PC-3 (cell line): ENCODE results near the gene KREMEN2. TPM values are rescaled to one million over a fixed set of nuclear protein-coding genes. Genes with fewer than 3 reads are reported as not detected.

Experiments
- ATAC-seq: fragments of 200-7000 bp; cut with Tn5 transposase; 2 replicates; pipeline ENCODE4 v1.9.1; 2020; ENCODE audit warnings: mild to moderate bottlenecking, moderate library complexity
- BruUV-seq: library from RNA; stranded (reverse); fragments of 400-500 nt; replicated peaks from 2 replicates; lab custom pipeline; 2021; lab: Mats Ljungman, UMichigan
- CTCF ChIA-PET: fragments of 300-600 bp; sonication (Branson Sonifier 250); formaldehyde crosslinking; loops from one replicate; lab custom pipeline; 2022; ENCODE audit warnings: antibody characterized with exemption; lab: Charles Lee
- POLR2A ChIA-PET: fragments of 300-600 bp; sonication (Branson Sonifier 250); formaldehyde crosslinking; loops from one replicate; lab custom pipeline; 2022; ENCODE audit warnings: antibody characterized with exemption; ENCODE audit not compliant: unreplicated experiment; lab: Charles Lee
- DNase-seq: peaks from one replicate; pipeline ENCODE4 v3.0.0-alpha.2; 2015
- H2AFZ ChIP-seq: fragments of 300-600 bp; sonication (generic); 2 replicates; pipeline ENCODE4 v1.6.0; 2016; ENCODE audit warnings: antibody characterized with exemption, low read length
- H3F3A ChIP-seq: fragments of 300-600 bp; sonication (generic); one replicate; pipeline ENCODE4 v1.6.0; 2017; ENCODE audit warnings: antibody characterized with exemption, low read length, control low read depth, mild to moderate bottlenecking; ENCODE audit not compliant: unreplicated experiment
- H3K27ac ChIP-seq: fragments of 300-600 bp; sonication (generic); 2 replicates; pipeline ENCODE4 v1.5.1; 2016; ENCODE audit warnings: mild to moderate bottlenecking, low read length
- H3K27me3 ChIP-seq: fragments of 300-600 bp; sonication (generic); 2 replicates; pipeline ENCODE4 v1.6.1; 2016; ENCODE audit warnings: low read length, mixed read lengths
- H3K36me3 ChIP-seq: fragments of 300-600 bp; sonication (generic); 2 replicates; pipeline ENCODE4 v1.6.1; 2016; ENCODE audit warnings: low read depth, mixed run types, low read length, mixed read lengths
- H3K4me1 ChIP-seq: fragments of 300-600 bp; sonication (generic); 2 replicates; pipeline ENCODE4 v1.5.1; 2016; ENCODE audit warnings: low read length; ENCODE audit not compliant: insufficient read depth
- H3K4me2 ChIP-seq: fragments of 300-600 bp; sonication (generic); 2 replicates; pipeline ENCODE4 v1.6.0; 2016; ENCODE audit warnings: low read length
- H3K4me3 ChIP-seq: fragments of 300-600 bp; sonication (generic); 2 replicates; pipeline ENCODE4 v1.5.1; 2016; ENCODE audit warnings: mild to moderate bottlenecking, low read length, mixed read lengths
- H3K79me2 ChIP-seq: fragments of 300-600 bp; sonication (generic); 2 replicates; pipeline ENCODE4 v1.6.1; 2017; ENCODE audit warnings: low read length, mixed read lengths
- H3K9ac ChIP-seq: fragments of 300-600 bp; sonication (generic); 2 replicates; pipeline ENCODE4 v1.6.0; 2016; ENCODE audit warnings: mild to moderate bottlenecking, low read length
- H3K9me2 ChIP-seq: fragments of 300-600 bp; sonication (generic); replicated peaks from 2 replicates; pipeline ENCODE4 v1.6.1; 2016; ENCODE audit warnings: mixed run types, low read length, mixed read lengths
- H3K9me3 ChIP-seq: fragments of 300-600 bp; sonication (generic); 2 replicates; pipeline ENCODE4 v1.6.1; 2016; ENCODE audit warnings: low read length, mixed read lengths
- H4K20me1 ChIP-seq: fragments of 300-600 bp; sonication (generic); 2 replicates; pipeline ENCODE4 v1.6.1; 2016; ENCODE audit warnings: low read length, mixed read lengths
- CTCF ChIP-seq: fragments of 300-600 bp; sonication (generic); conservative IDR thresholded peaks from 2 replicates; pipeline ENCODE4 v1.5.1; 2017; ENCODE audit warnings: antibody characterized with exemption, low read depth, mild to moderate bottlenecking, low read length
- EZH2 ChIP-seq: fragments of 300-600 bp; sonication (generic); IDR thresholded peaks from one replicate; pipeline ENCODE4 v1.6.1; 2017; ENCODE audit warnings: antibody characterized with exemption, mild to moderate bottlenecking, low read length; ENCODE audit not compliant: unreplicated experiment
- EZH2phosphoT487 ChIP-seq: fragments of 300-600 bp; sonication (generic); IDR thresholded peaks from 2 replicates; pipeline ENCODE4 v1.6.1; 2018; ENCODE audit warnings: mild to moderate bottlenecking, antibody characterized with exemption, low read length, borderline replicate concordance
- intact Hi-C: fragments of 100-400 bp; cut with micrococcal nuclease; formaldehyde crosslinking; loops from 2 replicates; pipeline ENCODE4 v1.9.0; 2023
- total RNA-seq: library from RNA; depleted of rRNA; stranded (reverse); fragments of >200 nt; gene quantifications from 2 replicates; pipeline ENCODE4 v1.2.3, GENCODE V29; 2014

KREMEN2 gene
- total RNA-seq, 1 experiment from 2014 or later, result 3.6 TPM

- ATAC-seq, result peak; percentile 66
- no peak overlapping the region for H3K4me3 ChIP-seq
These were observed 38.9 kb upstream of the KREMEN2 start for GRCh38 chr16:2924901-2925755.

DNA sequence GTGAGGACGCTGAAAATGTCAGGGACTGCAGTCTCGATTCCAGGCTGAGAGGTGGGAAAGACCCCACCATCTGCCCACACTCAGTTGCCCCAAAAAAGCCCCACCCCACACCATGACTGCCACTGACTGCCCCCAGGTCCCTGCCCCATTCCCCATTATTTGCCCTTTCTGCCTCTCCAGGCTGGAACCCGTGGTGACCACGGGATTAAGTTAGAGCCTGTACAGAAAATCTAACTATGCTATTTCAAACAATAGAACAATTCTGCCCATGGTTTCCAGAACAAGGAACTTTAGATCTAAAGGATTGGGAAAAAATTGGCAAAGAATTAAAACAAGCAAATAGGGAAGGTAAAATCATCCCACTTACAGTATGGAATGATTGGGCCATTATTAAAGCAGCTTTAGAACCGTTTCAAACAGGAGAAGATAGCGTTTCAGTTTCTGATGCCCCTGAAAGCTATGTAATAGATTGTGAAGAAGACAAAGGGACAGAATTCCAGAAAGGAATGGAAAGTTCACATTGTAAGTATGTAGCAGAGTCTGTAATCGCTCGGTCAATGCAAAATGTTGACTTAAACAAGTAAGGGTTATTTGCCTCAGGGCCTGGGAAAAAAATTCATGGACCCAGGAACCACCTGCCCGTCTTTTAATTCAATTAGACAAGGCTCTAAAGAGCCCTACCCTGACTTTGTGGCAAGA is 38.0 kb upstream of the KREMEN2 start:
- Histone ChIP-seq H3K79me2 (no peaks in the 10 kb centered on the region), H3K27me3 (no peaks in the 10 kb centered on the region), H3K36me3 (no peaks in the 10 kb centered on the region), H3K9ac (no peak overlapping the region), H3K9me2 (no peaks in the 10 kb centered on the region), H4K20me1 (no peaks in the 10 kb centered on the region), H3K9me3 (no peaks in the 10 kb centered on the region), H3K27ac (no peak overlapping the region), H3F3A (no peaks in the 10 kb centered on the region), H2AFZ (no peak overlapping the region), H3K4me3 (no peak overlapping the region; the same call in 1 of the 2 replicates), H3K4me1 (peaks cover 5% of the 10 kb centered on the region; the same call in 1 of the 2 replicates), H3K4me2 (no peak overlapping the region)
- ChIA-PET POLR2A (no interaction called here), CTCF (interaction anchor here (0.6 kb wide), 1 partner anchor 27 kb away, joined by 3 read pairs; no protein-coding TSS in a partner anchor)
- ATAC-seq (no peak), DNase-seq (no peak)
- intact Hi-C loops, result loop anchor here (2.0 kb wide), 1 partner anchor 51 kb away; no protein-coding TSS in a partner anchor
- no TSS peak for BruUV-seq
- TF ChIP-seq CTCF (no peak), EZH2 (no peak), EZH2phosphoT487 (no peak)

More at GRCh38 chr16:2924901-2925755, 38.9 kb upstream of the KREMEN2 start:
- intact Hi-C loops, result no loop called here
- TF ChIP-seq CTCF (no peak), EZH2 (no peak), EZH2phosphoT487 (no peak)
- no peaks in the 10 kb centered on the region for H3K79me2 ChIP-seq
- no peaks in the 10 kb centered on the region for H3K9me3 ChIP-seq
- H3K4me1 ChIP-seq, result peaks cover 5% of the 10 kb centered on the region; the same call in 1 of the 2 replicates
- H3K9ac ChIP-seq, result no peak overlapping the region
- peak; percentile 27 for DNase-seq
- H3F3A ChIP-seq, result no peaks in the 10 kb centered on the region
- no peak overlapping the region for H2AFZ ChIP-seq
- BruUV-seq, result no TSS peak
- POLR2A ChIA-PET, result no interaction called here
- CTCF ChIA-PET, result no interaction called here
- no peaks in the 10 kb centered on the region for H3K27me3 ChIP-seq
- no peaks in the 10 kb centered on the region for H4K20me1 ChIP-seq
- no peaks in the 10 kb centered on the region for H3K36me3 ChIP-seq
- H3K27ac ChIP-seq, result no peak overlapping the region
- no peak overlapping the region for H3K4me2 ChIP-seq
- H3K9me2 ChIP-seq, result no peaks in the 10 kb centered on the region
